ENCODE results near the gene PIK3R2. TPM values are rescaled to one million over a fixed set of nuclear protein-coding genes. Genes with fewer than 3 reads are reported as not detected.

PIK3R2 gene
- total RNA-seq, 1 donor, result 36.7 TPM

GRCh38 chr19:18143902-18144301 is 9.1 kb upstream of the PIK3R2 start:
- no peak for DNase-seq (ENCODE audit: low read depth)
- H3K4me3 ChIP-seq (ENCODE audit: low read depth, low read length), result no peak overlapping the region
- TF ChIP-seq, protein P1, sequence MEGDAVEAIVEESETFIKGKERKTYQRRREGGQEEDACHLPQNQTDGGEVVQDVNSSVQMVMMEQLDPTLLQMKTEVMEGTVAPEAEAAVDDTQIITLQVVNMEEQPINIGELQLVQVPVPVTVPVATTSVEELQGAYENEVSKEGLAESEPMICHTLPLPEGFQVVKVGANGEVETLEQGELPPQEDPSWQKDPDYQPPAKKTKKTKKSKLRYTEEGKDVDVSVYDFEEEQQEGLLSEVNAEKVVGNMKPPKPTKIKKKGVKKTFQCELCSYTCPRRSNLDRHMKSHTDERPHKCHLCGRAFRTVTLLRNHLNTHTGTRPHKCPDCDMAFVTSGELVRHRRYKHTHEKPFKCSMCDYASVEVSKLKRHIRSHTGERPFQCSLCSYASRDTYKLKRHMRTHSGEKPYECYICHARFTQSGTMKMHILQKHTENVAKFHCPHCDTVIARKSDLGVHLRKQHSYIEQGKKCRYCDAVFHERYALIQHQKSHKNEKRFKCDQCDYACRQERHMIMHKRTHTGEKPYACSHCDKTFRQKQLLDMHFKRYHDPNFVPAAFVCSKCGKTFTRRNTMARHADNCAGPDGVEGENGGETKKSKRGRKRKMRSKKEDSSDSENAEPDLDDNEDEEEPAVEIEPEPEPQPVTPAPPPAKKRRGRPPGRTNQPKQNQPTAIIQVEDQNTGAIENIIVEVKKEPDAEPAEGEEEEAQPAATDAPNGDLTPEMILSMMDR (IDR thresholded peaks at IDR 0.05; ENCODE audit: insufficient read depth, low read length), result no peak

DNA sequence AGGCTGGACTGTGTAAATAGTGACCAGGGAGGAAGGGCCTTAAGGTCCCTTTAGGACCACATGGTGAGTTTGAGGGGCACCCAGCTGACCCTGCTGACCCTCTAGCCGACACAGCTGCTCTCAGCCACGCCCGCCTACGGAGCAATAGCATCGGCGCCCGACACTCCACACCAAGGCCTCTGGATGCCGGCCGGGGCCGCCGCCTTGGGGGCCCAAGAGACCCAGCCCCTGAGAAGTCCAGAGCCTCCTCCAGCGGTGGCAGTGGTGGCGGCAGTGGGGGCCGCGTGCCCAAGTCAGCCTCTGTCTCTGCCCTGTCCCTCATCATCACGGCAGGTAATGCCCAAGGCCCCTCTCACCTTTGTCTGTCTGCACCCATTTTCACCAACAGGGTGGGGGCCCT is 8.6 kb upstream of the PIK3R2 start:
- DNase-seq (ENCODE audit: low read depth), result no peak
- no peak overlapping the region for H3K4me3 ChIP-seq (ENCODE audit: low read depth, low read length)
- TF ChIP-seq, protein P1 (IDR thresholded peaks at IDR 0.05; ENCODE audit: insufficient read depth, low read length), result no peak

GRCh38 chr19:18144906-18145305 is 8.1 kb upstream of the PIK3R2 start:
- TF ChIP-seq, protein P1 (IDR thresholded peaks at IDR 0.05; ENCODE audit: insufficient read depth, low read length), result no peak
- H3K4me3 ChIP-seq (ENCODE audit: low read depth, low read length), result no peak overlapping the region
- DNase-seq (ENCODE audit: low read depth), result no peak

DNA sequence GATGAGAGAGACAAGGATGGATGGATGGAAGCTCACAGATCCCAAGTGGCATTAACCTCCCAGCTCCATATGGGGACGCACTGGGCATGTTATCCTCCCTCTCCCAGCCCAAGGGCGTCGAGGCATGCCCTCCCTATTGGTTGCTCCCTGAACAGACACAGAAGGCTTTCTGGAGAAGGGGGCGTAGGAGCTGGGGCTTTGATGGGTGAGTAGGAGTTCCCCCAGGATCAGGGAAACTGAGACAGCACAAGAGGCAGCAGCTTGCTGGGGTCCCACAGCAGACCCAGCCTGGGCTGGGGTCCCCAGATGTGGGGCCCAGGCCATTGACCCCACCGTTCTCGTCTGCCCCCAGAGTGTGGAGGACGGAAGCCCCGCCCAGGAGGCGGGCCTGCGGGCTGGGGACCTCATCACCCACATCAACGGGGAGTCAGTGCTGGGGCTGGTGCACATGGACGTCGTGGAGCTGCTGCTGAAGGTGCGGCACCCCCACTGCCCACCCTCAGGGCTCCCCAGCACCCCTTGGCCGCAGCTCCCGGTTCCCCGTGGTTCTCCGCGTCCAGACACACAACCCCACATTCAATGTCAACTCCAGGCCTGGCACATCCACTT is 7.5 kb upstream of the PIK3R2 start:
- no peak for DNase-seq (ENCODE audit: low read depth)

GRCh38 chr19:18147396-18147795 is 5.6 kb upstream of the PIK3R2 start:
- DNase-seq (ENCODE audit: low read depth), result no peak
- H3K4me3 ChIP-seq (ENCODE audit: low read depth, low read length), result no peak overlapping the region
- TF ChIP-seq, protein P1 (IDR thresholded peaks at IDR 0.05; ENCODE audit: insufficient read depth, low read length), result no peak

More for the DNA sequence above, 7.5 kb upstream of the PIK3R2 start:
- no peak overlapping the region for H3K4me3 ChIP-seq (ENCODE audit: low read depth, low read length)
- TF ChIP-seq, protein P1 (IDR thresholded peaks at IDR 0.05; ENCODE audit: insufficient read depth, low read length), result no peak

DNA sequence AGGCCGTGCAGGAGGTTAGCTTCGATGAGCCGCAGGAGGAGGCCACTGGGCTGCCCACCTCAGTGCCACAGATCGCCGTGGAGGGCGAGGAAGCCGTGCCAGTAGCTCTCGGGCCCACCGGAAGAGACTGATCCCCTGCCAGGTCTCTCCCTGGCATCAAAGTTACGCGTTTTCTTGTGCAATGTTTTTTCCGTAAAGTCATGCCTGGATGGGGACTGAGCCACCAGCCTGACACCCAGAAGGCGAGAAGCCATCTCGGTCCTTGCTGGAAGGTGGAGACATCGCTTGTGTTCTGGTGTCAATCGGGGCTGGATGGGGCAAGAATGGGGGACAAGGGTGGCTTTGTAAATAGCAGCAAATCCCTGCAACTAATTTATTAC is 3.4 kb upstream of the PIK3R2 start:
- H3K4me3 ChIP-seq (ENCODE audit: low read depth, low read length), result no peak overlapping the region
- TF ChIP-seq, protein P1 (IDR thresholded peaks at IDR 0.05; ENCODE audit: insufficient read depth, low read length), result no peak
- DNase-seq (ENCODE audit: low read depth), result no peak
